ENCODE data around the gene UBL4B.

DNA sequence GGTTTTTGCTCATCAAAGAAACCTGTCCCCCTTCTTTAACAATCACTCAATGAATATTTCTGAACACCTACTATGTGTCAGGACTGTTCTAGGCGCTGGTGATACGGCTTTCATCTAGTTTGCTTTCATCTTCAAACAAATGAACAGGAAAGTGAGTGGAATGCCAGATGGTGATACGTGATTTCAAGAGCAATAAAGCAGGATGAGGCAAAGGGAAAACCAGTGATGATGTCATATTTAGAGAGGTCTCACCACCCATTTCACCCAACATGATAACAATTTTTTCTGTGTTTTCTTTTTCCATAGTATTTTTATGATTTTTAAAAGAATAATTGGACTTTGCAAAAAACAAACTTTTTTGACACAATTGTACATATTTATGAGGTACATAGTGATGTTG, 26.7 kb downstream of the UBL4B start:
- TF ChIP-seq, protein P1, sequence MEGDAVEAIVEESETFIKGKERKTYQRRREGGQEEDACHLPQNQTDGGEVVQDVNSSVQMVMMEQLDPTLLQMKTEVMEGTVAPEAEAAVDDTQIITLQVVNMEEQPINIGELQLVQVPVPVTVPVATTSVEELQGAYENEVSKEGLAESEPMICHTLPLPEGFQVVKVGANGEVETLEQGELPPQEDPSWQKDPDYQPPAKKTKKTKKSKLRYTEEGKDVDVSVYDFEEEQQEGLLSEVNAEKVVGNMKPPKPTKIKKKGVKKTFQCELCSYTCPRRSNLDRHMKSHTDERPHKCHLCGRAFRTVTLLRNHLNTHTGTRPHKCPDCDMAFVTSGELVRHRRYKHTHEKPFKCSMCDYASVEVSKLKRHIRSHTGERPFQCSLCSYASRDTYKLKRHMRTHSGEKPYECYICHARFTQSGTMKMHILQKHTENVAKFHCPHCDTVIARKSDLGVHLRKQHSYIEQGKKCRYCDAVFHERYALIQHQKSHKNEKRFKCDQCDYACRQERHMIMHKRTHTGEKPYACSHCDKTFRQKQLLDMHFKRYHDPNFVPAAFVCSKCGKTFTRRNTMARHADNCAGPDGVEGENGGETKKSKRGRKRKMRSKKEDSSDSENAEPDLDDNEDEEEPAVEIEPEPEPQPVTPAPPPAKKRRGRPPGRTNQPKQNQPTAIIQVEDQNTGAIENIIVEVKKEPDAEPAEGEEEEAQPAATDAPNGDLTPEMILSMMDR (IDR thresholded peaks at IDR 0.05) = no peak
- TF ChIP-seq POLR2AphosphoS5 (IDR thresholded peaks at IDR 0.05) = no peak

All from gastroesophageal sphincter (tissue), 3 donors.